Endothelial cell (in vitro differentiated cells): Measurements from ENCODE around the gene SIAE. TPM values are rescaled to one million over a fixed set of nuclear protein-coding genes. Genes with fewer than 3 reads are reported as not detected.

Source experiments
- DNase-seq: peaks from one replicate; pipeline ENCODE4 v3.0.0; 2021; ENCODE audit warnings: low spot score
- H3K27ac Mint-ChIP-seq: one replicate; pipeline ENCODE4 v1.8.0; 2021; ENCODE audit warnings: mixed read lengths, inconsistent platforms; ENCODE audit not compliant: unreplicated experiment
- H3K27me3 Mint-ChIP-seq: one replicate; pipeline ENCODE4 v1.8.0; 2021; ENCODE audit warnings: mild to moderate bottlenecking, moderate library complexity, mixed read lengths, inconsistent platforms; ENCODE audit not compliant: unreplicated experiment
- H3K36me3 Mint-ChIP-seq: one replicate; pipeline ENCODE4 v1.8.0; 2021; ENCODE audit warnings: mild to moderate bottlenecking, low read depth, mixed read lengths, inconsistent platforms; ENCODE audit not compliant: unreplicated experiment
- H3K4me1 Mint-ChIP-seq: one replicate; pipeline ENCODE4 v1.8.0; 2021; ENCODE audit warnings: mild to moderate bottlenecking, mixed read lengths, inconsistent platforms; ENCODE audit not compliant: unreplicated experiment
- H3K4me3 Mint-ChIP-seq: one replicate; pipeline ENCODE4 v1.8.0; 2021; ENCODE audit warnings: mild to moderate bottlenecking, mixed read lengths, inconsistent platforms; ENCODE audit not compliant: unreplicated experiment
- H3K9me3 Mint-ChIP-seq: one replicate; pipeline ENCODE4 v1.8.0; 2021; ENCODE audit warnings: mixed read lengths, inconsistent platforms; ENCODE audit not compliant: unreplicated experiment
- CTCF ChIP-seq: fragments of 200-600 bp; sonication (generic); IDR thresholded peaks from one replicate; pipeline ENCODE4 v1.5.0; 2021; ENCODE audit warnings: antibody characterized with exemption; ENCODE audit not compliant: unreplicated experiment
- total RNA-seq: library from RNA; stranded (reverse); fragmentation: NEBNext Ultra II Directional; extraction: Animal tissue kit (Norgen Biotek cat#: 25700); gene quantifications from one replicate; pipeline ENCODE4 v1.2.1, GENCODE V29; 2021; ENCODE audit not compliant: unreplicated experiment

SIAE gene
- total RNA-seq, 1 donor from 2014 or later: 11.4 TPM

- Mint-ChIP-seq H3K4me3 (no peak overlapping the region), H3K36me3 (peaks cover 9% of the 10 kb centered on the region), H3K9me3 (no peaks in the 10 kb centered on the region), H3K27ac (no peak overlapping the region), H3K4me1 (peaks cover 10% of the 10 kb centered on the region), H3K27me3 (peaks cover 2% of the 10 kb centered on the region)
- DNase-seq: no peak
- TF ChIP-seq CTCF: no peak
Measured at GRCh38 chr11:124643042-124643604, 30.4 kb downstream of the SIAE start.

DNA sequence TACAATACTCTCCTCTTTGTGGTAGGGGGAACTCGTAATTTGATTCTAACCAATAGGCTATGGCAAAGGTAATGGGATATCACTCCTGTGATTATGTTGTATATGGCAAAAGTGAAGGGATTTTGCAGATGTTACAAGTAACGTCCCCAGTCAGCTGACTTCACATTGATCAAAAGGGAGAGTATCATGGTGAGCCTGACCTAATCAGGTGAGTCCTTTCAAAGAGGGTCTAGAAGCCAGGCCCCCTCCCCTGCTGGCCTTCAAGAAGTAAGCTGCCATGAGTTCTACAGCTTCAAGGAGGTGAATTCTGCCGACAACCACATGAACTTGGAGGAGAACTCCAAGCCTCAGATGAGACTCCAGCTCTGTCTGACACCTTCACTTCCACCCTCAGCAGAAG, 30.9 kb downstream of the SIAE start:
- no peak overlapping the region for H3K4me3 Mint-ChIP-seq
- H3K27ac Mint-ChIP-seq: no peak overlapping the region
- peaks cover 10% of the 10 kb centered on the region for H3K4me1 Mint-ChIP-seq
- peaks cover 13% of the 10 kb centered on the region for H3K36me3 Mint-ChIP-seq
- TF ChIP-seq CTCF: no peak
- H3K27me3 Mint-ChIP-seq: peaks cover 2% of the 10 kb centered on the region
- no peaks in the 10 kb centered on the region for H3K9me3 Mint-ChIP-seq
- no peak for DNase-seq

GRCh38 chr11:124640666-124641065, 32.9 kb downstream of the SIAE start:
- no peak for DNase-seq
- Mint-ChIP-seq H3K9me3 (no peaks in the 10 kb centered on the region), H3K36me3 (peaks cover 27% of the 10 kb centered on the region), H3K4me3 (no peak overlapping the region), H3K27ac (no peak overlapping the region), H3K27me3 (peaks cover 2% of the 10 kb centered on the region), H3K4me1 (peaks cover 10% of the 10 kb centered on the region)
- no peak for TF ChIP-seq CTCF

DNA sequence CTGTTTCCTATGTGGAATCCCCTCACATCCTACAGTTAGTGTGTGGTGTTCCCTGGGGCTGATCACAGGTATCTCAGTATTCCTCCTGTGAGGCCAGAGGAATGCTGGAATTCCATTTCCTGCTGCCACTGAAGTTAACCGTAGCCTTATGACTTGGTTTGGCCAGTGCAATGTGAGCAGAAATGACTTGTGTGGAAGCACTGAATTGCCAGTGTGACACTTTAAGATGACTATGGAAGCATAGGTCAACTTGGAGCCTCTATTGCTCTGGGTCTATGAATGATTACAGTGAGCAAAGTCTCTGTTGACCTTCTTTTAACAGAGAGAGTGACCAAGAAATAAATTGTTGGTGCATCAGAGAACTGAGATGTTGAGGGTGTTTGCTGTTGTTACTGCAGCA, 34.4 kb downstream of the SIAE start:
- no peaks in the 10 kb centered on the region for H3K9me3 Mint-ChIP-seq
- no peak overlapping the region for H3K27ac Mint-ChIP-seq
- H3K36me3 Mint-ChIP-seq: peaks cover 27% of the 10 kb centered on the region
- no peak for TF ChIP-seq CTCF
- H3K4me3 Mint-ChIP-seq: no peak overlapping the region
- peaks cover 2% of the 10 kb centered on the region for H3K27me3 Mint-ChIP-seq
- H3K4me1 Mint-ChIP-seq: peaks cover 4% of the 10 kb centered on the region
- DNase-seq: no peak

DNA sequence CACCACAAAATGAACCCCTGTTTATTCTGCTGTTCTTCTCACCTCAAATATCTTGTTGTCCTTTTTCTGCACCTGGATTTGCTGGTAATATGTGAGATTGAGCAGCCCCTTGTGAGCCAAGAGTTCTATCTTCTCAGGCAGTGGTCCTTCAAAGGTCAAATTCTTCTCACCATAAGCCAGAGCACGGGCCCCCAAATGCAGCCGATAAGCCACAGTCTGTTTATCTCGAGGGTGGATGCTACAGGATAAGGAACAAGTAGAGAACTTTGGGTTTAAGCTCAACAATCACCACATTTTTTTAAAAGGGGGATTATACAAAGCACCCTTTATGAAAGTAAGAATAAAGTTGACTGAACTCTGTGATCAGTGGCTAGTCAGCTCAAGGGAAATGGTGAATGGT, 35.0 kb downstream of the SIAE start:
- peak overlapping the region; percentile 64 for H3K4me3 Mint-ChIP-seq
- H3K4me1 Mint-ChIP-seq: peaks cover 4% of the 10 kb centered on the region
- TF ChIP-seq CTCF: no peak
- no peak for DNase-seq
- no peaks in the 10 kb centered on the region for H3K9me3 Mint-ChIP-seq
- H3K27me3 Mint-ChIP-seq: peaks cover 2% of the 10 kb centered on the region
- H3K36me3 Mint-ChIP-seq: peaks cover 33% of the 10 kb centered on the region
- H3K27ac Mint-ChIP-seq: peak overlapping the region; percentile 37
